GM18873 (cell line): ENCODE results near the gene DHX35.

Experiments used
- ATAC-seq: cut with Tn5 transposase; IDR thresholded peaks from one replicate; pipeline ENCODE4 v1.9.1; 2021; ENCODE audit warnings: mild to moderate bottlenecking, moderate library complexity, moderate number of reproducible peaks; ENCODE audit not compliant: unreplicated experiment, low FRiP score

The DHX35 gene

DNA sequence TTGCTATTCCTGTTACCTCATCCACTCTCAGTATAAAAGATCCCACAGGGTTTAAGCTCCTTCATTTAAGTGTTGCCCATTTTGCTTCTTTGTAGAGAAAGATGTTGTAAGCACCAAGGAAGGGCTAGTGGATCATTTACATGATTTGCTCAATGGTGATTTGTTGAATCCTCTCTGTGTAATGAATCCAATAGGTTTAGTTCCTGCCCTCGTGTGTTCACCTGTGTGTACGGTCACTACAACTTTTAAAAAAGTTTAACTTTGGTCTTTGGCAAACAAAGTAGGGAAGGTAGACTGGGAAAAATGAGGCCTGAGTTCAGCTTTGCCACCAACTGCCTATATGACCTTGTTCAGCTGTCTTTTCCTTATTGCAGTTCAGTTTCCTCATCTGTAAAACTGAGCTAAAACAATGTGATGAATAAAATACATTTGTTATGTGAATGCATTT lies 51.5 kb downstream of the DHX35 start:
- no peak for ATAC-seq

- no peak for ATAC-seq
Measured at GRCh38 chr20:39016041-39016440, 53.9 kb downstream of the DHX35 start.

DNA sequence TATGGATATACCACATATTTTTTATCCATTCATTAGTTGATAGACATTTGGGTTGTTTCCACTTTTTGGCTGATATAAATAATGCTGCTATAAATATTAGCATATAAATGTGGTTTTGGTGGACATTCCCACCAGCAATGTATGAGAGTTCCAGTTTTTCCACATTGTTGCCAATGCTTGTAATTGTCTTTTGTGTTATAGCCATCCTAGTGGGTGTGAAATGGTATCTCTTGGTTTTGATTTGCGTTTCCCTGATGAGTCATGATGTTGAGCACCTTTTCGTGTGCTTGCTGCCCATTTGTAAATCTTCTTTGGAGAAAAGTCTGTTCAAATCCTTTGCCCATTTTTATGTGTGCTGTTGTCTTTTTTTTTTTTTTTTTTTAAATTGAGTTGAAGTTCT lies 54.4 kb downstream of the DHX35 start:
- no peak for ATAC-seq

DNA sequence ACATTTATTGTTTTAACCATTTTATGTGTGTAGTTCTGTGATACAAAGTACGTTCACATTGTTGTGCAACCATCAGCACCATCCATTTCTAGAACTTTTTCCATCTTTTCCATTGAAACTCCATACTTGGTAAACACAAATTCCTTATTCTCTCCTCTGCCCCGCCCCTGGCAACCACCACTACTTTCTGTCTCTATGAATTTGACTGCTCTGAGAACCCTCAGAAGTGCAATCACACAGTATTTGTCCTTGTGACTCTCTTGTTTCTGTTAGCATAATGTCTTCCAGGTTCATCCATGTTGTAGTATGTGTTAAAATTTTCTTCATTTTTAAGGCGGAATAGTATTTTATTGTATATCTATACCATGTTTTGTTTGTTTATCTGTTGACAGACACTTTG lies 56.9 kb downstream of the DHX35 start:
- ATAC-seq, result no peak

- peak; percentile 79 for ATAC-seq
Measured at GRCh38 chr20:39019805-39020325, 57.7 kb downstream of the DHX35 start.

DNA sequence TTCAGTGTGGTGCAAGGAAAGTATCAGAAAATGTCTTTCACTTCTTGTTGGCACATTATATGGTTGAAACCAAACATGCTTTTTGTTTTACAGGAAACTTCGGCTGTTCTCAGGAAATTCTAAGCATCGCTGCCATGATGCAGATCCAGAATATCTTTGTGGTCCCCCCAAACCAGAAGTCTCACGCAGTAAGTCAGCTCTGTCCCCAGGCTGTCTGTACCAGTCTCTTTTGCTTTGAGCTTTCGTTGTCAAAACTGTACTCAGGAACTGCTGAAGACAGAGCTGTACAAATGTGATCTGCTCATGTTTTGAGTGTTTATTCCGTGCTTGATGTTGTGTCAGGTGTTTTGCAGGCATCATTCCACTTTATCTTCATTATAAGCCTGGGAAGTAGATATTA lies 59.6 kb downstream of the DHX35 start:
- no peak for ATAC-seq

DNA sequence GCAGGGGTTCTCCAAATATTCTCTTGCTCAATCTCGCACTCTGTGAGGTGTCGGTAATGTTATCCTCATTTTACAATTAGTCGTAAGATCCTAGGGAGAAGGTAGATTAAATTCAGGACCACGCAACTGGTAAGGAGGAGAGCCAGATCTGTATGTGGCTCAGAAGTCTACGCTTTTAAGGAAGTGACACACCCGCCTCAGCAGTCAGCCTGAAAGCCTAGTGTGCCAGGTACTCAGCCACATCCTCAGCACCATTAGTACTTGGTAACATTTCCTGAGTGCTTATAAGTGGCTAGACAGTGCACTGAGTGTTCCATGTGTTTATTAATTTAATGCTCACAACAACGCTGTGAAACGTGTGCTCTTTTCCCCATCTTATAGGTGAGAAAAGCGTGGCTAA lies 63.7 kb downstream of the DHX35 start:
- ATAC-seq, result no peak

DNA sequence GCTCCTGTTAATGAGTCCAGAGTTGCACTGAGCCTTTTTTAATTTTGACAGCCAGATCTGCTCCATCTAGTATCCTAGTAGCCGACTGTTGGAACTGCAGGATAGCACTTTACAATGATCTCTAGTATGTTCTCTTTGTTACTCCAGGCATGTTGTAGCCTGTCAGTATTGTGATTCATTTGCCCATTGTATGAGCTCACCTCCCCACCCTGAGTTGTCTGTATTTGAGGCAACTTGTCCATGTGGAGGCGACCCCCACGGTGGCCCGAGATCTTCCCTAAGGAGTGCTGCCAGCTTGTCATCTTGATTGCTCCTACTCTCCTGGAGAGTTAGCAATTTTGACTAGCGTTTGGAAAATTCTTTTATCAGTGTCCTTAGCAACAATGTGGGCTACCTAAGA lies 67.2 kb downstream of the DHX35 start:
- no peak for ATAC-seq

- no peak for ATAC-seq
Measured at GRCh38 chr20:39032997-39033396, 70.9 kb downstream of the DHX35 start.

- no peak for ATAC-seq
Measured at GRCh38 chr20:39036011-39036410, 73.9 kb downstream of the DHX35 start.

- ATAC-seq, result no peak
Measured at GRCh38 chr20:39036851-39037250, 74.7 kb downstream of the DHX35 start.

- no peak for ATAC-seq
Measured at GRCh38 chr20:39038047-39038446, 75.9 kb downstream of the DHX35 start.

DNA sequence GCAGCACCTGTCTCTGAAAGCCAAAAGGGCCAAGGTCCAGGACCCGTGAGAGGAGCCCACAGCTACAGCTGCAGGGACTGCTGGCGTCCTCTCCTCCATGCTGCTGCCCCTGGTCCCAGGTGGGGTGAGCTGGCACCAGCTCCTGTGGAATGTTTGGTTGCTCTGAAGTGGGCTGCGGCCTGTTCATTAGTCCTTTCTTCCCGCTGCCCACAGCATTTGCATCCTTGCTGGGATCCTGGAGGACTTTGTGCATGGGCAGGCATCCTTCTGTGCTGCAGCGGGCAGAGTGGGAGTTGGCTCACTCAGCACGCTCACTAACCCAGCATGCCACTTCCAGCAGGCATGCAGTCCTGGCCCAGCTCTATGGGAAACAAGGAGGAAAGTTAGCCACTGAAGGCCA lies 76.4 kb downstream of the DHX35 start:
- no peak for ATAC-seq

- ATAC-seq, result no peak
Measured at GRCh38 chr20:39039261-39039660, 77.1 kb downstream of the DHX35 start.

DNA sequence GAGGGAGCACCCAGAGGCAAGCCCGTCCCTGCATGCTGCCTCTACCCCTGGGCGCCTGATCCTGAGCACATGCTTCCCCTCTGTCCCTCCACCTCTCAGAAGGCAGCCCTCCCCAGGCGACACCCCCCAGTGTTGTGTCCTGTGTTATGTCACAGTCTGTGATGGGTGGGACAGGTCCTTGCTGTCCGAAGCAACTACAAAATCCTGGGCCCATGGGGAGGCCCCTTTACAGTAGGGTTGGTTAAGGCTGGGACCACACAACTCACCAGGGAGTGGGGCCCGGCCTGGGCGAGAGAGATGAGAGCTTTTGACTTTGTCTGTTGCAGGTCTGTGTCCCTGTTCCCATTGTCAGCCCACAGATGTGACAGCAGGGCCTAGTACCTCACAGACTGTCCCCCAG lies 78.0 kb downstream of the DHX35 start:
- no peak for ATAC-seq

- ATAC-seq, result no peak
Measured at GRCh38 chr20:39041067-39041466, 78.9 kb downstream of the DHX35 start.

DNA sequence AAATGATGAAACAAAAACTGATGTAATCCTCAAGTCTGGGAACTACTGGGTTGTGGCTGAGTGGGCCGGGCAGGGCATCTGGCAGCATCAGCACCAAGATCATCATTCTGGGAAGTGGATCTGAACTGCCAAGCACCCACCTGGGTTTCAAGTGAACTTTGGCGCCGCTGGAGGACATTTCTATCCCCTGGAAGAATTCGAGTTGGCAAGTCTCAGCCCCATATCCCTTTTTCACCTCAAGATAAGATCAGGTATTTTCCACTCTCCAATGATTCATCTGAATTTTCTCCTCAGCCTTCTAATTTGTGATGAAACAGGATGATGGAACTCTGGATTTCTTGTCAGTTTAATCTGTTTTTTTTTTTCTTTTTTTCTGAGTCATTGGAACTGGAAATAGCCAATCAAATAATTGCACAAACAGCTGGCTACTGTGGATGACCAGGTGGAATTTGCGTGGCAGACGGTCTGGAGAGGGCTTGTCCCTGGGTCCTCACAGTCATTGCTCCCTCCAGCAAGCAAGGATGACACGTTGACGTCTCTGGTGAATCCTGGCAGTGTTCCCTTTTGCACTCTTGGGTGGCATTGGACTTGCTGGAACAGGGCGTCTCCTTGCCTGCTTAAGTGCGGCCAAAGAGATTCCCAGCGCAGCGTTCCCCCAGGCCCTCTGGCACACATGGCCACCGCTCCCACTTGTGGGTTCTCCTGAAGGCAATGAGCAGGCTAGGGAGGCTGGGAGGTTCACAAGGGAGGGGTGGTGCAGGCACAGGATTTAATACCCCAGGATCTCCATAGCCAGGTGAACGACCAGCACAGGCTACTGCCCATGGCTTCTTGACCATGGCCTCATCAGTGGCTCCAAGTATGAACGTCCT lies 80.4 kb downstream of the DHX35 start:
- no peak for ATAC-seq

- no peak for ATAC-seq
Measured at GRCh38 chr20:39044501-39044900, 82.4 kb downstream of the DHX35 start.

GRCh38 chr20:39045676-39046075 lies 83.5 kb downstream of the DHX35 start:
- no peak for ATAC-seq

- ATAC-seq, result no peak
Measured at GRCh38 chr20:39047417-39047985, 85.4 kb downstream of the DHX35 start.

DNA sequence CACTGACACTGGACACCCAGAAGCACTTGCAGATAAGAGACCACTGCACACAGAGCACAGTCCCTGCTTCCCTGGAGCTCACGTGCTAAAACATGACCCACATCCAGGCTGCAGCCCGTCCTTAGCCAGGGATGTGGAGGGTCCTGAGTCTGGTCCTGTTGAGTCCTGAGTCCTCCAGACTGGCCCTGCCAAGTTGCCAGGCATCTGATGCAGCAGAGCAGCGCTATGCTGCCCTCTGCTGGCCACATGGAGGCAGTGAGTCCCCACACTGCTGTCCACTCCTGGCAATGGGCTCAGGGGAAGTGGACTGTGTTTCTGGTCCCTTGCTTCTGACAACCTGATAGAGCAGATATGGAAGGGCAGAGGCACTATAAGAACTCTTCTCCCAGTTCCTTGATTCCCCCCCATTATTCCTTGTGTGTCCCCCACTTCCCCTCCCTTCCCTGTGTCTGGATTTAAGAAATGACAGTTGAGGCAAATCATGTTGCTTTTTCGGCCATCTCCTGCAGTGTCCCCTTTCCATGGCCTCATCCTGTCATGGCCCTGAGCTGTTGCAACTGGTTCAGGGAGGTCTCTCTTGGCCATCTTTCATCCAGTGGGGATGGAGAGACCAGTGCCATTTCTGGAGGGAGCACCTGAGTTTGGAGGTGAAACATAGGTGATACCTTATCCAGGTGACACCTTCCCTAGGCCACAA lies 86.0 kb downstream of the DHX35 start:
- no peak for ATAC-seq
